GM19238 (cell line): ENCODE results near the gene TCN2.
"Not testable (repeated sequence)": the region's sequence is repeated elsewhere in the genome, so short reads cannot be mapped to it uniquely, and the experiment has no call there.

Source experiments
- DNase-seq: peaks from one replicate; pipeline ENCODE4 v3.0.0; 2011; ENCODE audit warnings: low spot score; ENCODE audit not compliant: insufficient read length

TCN2 gene

GRCh38 chr22:30575859-30576258, 31.1 kb upstream of the TCN2 start:
- DNase-seq, result no peak

GRCh38 chr22:30578481-30578880, 28.5 kb upstream of the TCN2 start:
- DNase-seq, result no peak

- no peak for DNase-seq
Observed at GRCh38 chr22:30580896-30581295, 26.1 kb upstream of the TCN2 start.

GRCh38 chr22:30582051-30582450, 24.9 kb upstream of the TCN2 start:
- no peak for DNase-seq

- DNase-seq, result no peak
Observed at GRCh38 chr22:30582788-30583545, 24.0 kb upstream of the TCN2 start.

GRCh38 chr22:30584441-30584840, 22.5 kb upstream of the TCN2 start:
- no peak for DNase-seq

- DNase-seq, result no peak
Observed at GRCh38 chr22:30586414-30586813, 20.6 kb upstream of the TCN2 start.

GRCh38 chr22:30591191-30591587, 15.8 kb upstream of the TCN2 start:
- no peak for DNase-seq

- peak; percentile 97 for DNase-seq
Observed at GRCh38 chr22:30591588-30592359, 15.2 kb upstream of the TCN2 start, which contains the start of gene PES1. Gene PES1, minus strand, starts transcription at chr22:30591910. Its CDS starts 77 bp downstream, at chr22:30591833.

- not testable (repeated sequence) for DNase-seq
Observed at GRCh38 chr22:30592360-30592713, 14.6 kb upstream of the TCN2 start.

- no peak for DNase-seq
Observed at GRCh38 chr22:30596199-30596598, 10.8 kb upstream of the TCN2 start.

GRCh38 chr22:30596886-30597285, 10.1 kb upstream of the TCN2 start:
- no peak for DNase-seq

GRCh38 chr22:30598986-30599385, 8.0 kb upstream of the TCN2 start:
- no peak for DNase-seq

GRCh38 chr22:30600921-30601320, 6.1 kb upstream of the TCN2 start:
- DNase-seq, result no peak

- DNase-seq, result no peak
Observed at GRCh38 chr22:30601464-30601863, 5.5 kb upstream of the TCN2 start.

GRCh38 chr22:30602049-30602448, 4.9 kb upstream of the TCN2 start:
- no peak for DNase-seq

GRCh38 chr22:30603801-30604200, 3.2 kb upstream of the TCN2 start:
- no peak for DNase-seq

- no peak for DNase-seq
Observed at GRCh38 chr22:30604723-30605122, 2.3 kb upstream of the TCN2 start.

- no peak for DNase-seq
Observed at GRCh38 chr22:30605449-30606110, 1.4 kb upstream of the TCN2 start.

- DNase-seq, result no peak
Observed at GRCh38 chr22:30607300-30607930, 441 bp downstream of the TCN2 start.

GRCh38 chr22:30607939-30608338, 965 bp downstream of the TCN2 start:
- no peak for DNase-seq
